Left renal cortex interstitium (tissue), 4 donors: Measurements from ENCODE around the gene FN3K. TPM values are rescaled to one million over a fixed set of nuclear protein-coding genes. Genes with fewer than 3 reads are reported as not detected.

Experiments used
- DNase-seq, 4 donors: peaks; one replicate each; pipeline ENCODE4 v3.0.0-alpha.2; 2013; ENCODE audit warnings: low read depth in 4 of 4, low spot score in 2 of 4, missing footprints in 1 of 4
- polyA plus RNA-seq, 4 donors: library from polyadenylated mRNA; unstranded; fragments of 120-200 nt; gene quantifications; one replicate each; pipeline ENCODE4 v1.2.1, GENCODE V29; 2013; ENCODE audit not compliant: insufficient read length in 4 of 4

The FN3K gene
- polyA plus RNA-seq, 4 donors, result 18.8 to 40.3 (median 29.8) TPM

DNA sequence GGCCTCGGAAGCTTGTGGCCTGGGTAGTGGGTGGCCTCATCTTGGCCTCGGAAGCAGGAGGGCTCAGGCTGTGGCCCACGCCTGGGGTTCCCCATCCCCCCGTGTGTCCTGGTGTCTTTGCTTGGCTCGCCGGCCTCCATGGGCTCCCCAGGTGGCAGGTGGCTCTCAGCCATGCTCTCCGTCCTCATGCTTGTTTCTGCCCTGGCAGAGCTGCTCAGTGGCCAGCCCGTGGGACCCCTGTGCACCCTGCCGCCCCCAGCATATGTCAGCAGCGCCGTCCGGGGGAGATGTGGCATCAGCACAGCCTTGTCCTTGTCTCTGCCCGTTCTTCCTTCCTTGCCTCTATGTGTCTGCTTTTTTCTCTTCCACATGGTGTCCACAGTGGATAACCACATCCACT, 55.0 kb downstream of the FN3K start:
- DNase-seq, result no peak

DNA sequence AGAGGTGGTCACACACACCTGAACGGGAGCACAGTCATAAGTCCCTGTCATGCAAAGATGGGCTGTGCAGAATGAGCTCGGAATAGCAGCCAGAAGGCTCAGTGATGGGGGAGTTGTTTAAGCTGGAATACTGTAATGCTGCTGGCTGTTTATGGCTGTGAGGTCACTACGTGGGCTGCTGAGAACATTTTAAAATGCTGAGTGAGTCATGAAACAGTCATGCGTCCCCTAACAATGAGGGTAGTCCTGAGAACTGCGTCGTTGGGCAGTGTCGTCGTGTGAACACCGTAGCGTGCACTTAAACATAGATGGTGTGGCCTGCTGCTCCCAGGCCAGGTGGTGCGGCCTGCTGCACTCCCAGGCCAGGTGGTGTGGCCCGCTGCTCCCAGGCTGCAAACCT, 56.1 kb downstream of the FN3K start:
- DNase-seq, result peak in 2 of 4 donors; percentile 15 to 34

DNA sequence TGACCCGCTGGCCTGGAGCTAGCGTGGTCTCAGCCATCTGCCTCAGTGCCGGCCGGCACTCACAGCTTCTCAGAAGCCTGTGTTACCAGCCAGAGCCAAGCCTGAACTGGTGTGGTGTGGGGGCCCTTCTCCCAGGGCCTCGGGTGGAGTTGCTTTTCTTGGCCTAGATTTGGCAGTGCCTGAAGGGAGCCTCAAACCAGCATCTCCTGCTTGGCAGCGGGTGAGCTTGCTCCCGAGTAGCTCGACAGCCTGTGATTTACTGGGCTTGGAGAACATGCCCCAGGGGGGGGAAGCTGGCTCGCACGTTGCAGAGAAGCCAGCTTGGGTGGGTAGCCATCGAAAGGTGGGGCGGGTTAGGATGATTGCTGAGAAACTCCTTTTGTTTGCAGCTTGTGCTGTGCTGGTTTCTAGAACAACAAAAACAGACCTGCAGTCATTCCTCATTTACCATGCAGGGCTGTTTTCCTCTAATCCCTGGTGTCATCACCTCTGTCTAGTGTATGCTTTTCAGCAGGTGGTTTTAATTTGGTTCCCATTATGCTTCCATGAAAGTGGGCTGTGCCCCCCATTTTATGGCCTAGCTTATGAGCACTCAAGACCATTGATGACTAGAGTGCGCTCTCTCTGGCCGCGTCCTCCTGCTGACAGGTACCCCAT, 58.7 kb downstream of the FN3K start:
- no peak for DNase-seq

DNA sequence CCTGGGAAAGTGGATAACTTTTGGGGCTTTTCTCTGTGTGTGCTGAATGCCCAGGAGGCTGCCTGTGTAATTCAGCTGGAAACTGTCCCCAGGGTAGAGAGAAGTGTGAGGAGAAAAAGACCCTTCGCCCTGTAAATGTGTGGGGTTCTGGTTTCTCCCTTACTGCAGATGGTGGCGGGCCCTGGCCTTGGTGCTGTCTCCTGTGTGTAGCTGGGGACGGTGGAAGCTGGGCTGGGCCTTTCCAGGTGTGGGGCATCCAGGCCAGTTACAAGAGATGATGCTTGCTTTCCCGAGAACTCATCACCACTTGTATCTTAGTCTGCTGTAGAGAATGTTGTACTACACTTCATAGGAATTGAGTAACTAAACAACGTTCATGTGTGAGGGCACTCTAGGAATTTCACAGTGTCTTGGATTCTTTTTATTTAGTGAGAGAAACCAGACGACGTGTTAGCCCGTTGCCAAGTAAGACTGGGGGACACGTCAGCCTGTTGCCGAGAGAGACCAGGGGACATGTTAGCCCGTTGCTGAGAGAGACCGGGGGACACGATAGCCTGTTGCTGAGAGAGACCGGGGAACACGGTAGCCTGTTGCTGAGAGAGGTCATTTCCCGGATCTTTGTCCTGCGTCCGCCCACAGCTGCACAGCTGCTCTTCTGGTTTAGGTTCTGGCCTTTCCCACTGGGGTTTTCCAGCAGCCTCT, 59.5 kb downstream of the FN3K start:
- no peak for DNase-seq

DNA sequence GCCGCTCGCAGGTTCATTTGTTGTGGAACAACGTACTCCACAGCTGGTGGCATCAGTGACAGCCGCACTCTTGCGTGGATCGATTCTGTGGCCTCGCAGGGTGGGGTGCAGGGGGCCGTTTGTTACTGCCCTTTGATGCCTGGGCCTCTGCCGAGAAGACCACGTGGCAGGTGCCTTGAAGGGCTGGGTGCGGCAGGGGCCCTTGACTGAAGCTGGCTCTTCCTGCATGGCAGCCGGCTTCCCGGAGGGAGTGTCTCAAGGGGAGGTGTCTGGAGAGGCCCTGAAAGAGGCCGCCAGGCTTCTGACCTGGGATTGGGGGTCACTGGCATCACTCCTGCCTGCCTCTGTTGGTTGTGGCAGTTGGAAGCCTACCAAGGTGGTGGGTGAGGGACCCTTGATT, 60.2 kb downstream of the FN3K start:
- DNase-seq, result no peak

DNA sequence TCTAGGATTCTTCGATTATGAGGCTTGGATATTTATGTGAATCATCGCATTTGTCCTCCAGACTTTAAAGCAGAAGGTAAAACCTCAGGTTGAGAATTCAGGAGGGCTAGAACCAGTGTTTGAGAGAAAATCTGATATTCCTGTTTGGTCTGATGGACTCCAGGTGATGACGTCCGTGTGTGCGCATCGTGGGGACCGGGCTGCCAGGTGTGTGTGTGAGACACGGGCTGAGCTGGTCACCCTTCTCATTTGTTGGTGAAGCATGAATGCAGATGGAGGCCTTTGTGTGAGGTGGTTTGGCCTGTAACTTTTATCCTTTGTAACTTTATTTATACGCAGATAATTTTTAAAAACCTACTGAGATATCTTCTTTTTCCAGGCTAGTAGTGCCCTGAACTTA, 61.6 kb downstream of the FN3K start:
- DNase-seq, result no peak

DNA sequence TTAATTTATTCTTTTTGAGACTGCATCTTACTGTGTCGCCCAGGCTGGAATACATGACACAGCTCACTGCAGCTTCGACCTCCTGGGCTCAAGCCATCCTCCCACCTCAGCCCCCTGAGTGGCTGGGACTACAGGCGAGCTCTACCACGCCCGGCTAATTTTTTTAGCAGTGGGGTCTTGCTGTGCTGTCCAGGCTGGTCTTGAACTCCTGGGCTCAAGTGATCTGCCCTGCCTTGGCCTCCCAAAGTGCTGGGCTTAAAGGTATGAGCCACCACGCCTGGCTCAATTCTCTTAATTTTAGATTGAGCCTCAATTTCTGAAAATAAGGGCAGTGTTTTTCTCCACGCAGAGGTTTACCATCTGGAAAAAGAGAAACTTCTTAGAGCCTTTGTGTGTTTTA, 63.3 kb downstream of the FN3K start:
- DNase-seq, result no peak

DNA sequence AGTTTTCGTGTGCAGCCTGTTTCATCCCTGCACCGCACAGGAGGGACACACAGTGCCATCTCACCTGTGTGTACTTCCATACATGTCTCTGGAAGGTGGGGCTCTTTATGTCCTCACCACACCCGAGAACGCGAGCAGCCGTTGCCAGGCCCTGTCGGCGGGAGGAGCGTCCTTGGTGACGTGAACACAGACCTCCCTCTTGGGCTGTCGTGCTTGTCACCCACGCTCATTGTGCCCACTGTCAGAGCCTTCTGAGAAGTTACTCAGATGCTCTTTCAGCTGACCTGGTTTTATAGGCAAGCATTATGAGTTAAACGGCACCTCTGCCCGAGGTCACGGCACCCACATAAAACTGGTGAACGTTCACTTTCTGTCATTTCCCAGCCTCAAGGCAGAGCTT, 64.2 kb downstream of the FN3K start:
- DNase-seq, result no peak

Other genes starting within 250 kb of the FN3K start
- 10 to 100 TPM; 34.7 to 48.6 (median 42.8) TPM for gene FOXK2, start 215.9 kb upstream of the FN3K start, polyA plus RNA-seq
- gene WDR45B, start 87.2 kb upstream of the FN3K start, polyA plus RNA-seq, result 100 to 1,000 TPM in 2 of 4 donors, 10 to 100 TPM in 2; 95.2 to 105 (median 101) TPM
- gene RAB40B, start 36.9 kb upstream of the FN3K start, polyA plus RNA-seq, result 10 to 100 TPM; 16.6 to 25.3 (median 22.3) TPM
- 10 to 100 TPM; 41.1 to 50.6 (median 44.9) TPM for gene FN3KRP, start 18.9 kb upstream of the FN3K start, polyA plus RNA-seq
- 10 to 100 TPM; 60.5 to 87.2 (median 73.3) TPM for gene TBCD, start 16.4 kb downstream of the FN3K start, polyA plus RNA-seq
- 1 to 10 TPM; 1.1 to 2.1 (median 1.8) TPM for gene ZNF750, start 104.4 kb downstream of the FN3K start, polyA plus RNA-seq